ENCODE data around the gene VSIG2. TPM values are rescaled to one million over a fixed set of nuclear protein-coding genes. Genes with fewer than 3 reads are reported as not detected.

VSIG2 gene
- total and polyA plus RNA-seq, 2 donors (not counting 3 experiments of a cell fraction or from before 2014, with no cell fraction given): 1.2 to 7.0 TPM

GRCh38 chr11:124727474-124727873 is 24.6 kb downstream of the VSIG2 start:
- BruUV-seq (replicated peaks): no TSS peak
- H4K20me1 ChIP-seq (replicated peaks; ENCODE audit: control insufficient read depth, extremely low read depth, insufficient read depth, low read length): no peaks in the 10 kb centered on the region
- H3K4me3 ChIP-seq (replicated peaks in 1 of 3; ENCODE audit: insufficient read depth in 1 of 3, low read depth in 1 of 3, low read length in 3 of 3): no peak overlapping the region
- FAIRE-seq (no peak), DNase-seq (ENCODE audit: low read depth, low spot score) (no peak)
- H3K27me3 ChIP-seq (ENCODE audit: control insufficient read depth in 2 of 2, insufficient read depth in 2 of 2, low read length in 2 of 2): no peaks in the 10 kb centered on the region
- H3K9me1 ChIP-seq (replicated peaks; ENCODE audit: control insufficient read depth, extremely low read depth, insufficient read depth, low read length): no peaks in the 10 kb centered on the region
- TF ChIP-seq MAX (IDR thresholded peaks at IDR 0.05; ENCODE audit: insufficient read depth, insufficient read length) (no peak), MYC (IDR thresholded peaks at IDR 0.05; ENCODE audit: low read depth, low read length) (no peak)
- no peak overlapping the region for H3K4me2 ChIP-seq (ENCODE audit: insufficient read depth, low read length)
- intact Hi-C loops (cut with micrococcal nuclease): no loop called here
- ChIA-PET CTCF (interaction anchor here (1.9 kb wide), 1 partner anchor 109 kb away, joined by 5 read pairs; no protein-coding TSS in a partner anchor), POLR2A (no interaction called here)
- H3K36me3 ChIP-seq (ENCODE audit: control insufficient read depth in 2 of 2, extremely low read depth in 1 of 2, insufficient read depth in 2 of 2, low read length in 2 of 2): no peaks in the 10 kb centered on the region
- no peaks in the 10 kb centered on the region for H3K79me2 ChIP-seq (ENCODE audit: control insufficient read depth, insufficient read depth, low read length)
- H3K9ac ChIP-seq (replicated peaks; ENCODE audit: extremely low read depth, insufficient read depth, low read length): no peak overlapping the region
- H2AFZ ChIP-seq (ENCODE audit: low read depth, low read length): no peak overlapping the region
- no peak overlapping the region for H3K27ac ChIP-seq (ENCODE audit: insufficient read depth, low read depth, low read length)
- dilution Hi-C loops (cut with MboI; ENCODE audit: extremely low pct_ligation_motif_present, low sequenced_read_pairs): no loop called here
- peaks cover 24% of the 10 kb centered on the region for H3K4me1 ChIP-seq (ENCODE audit: control insufficient read depth, extremely low read depth, insufficient read depth, low read length)
- H3K9me3 ChIP-seq (replicated peaks; ENCODE audit: control insufficient read depth, insufficient read depth, low read length): no peaks in the 10 kb centered on the region

- peak; percentile 93 for FAIRE-seq
- DNase-seq (ENCODE audit: low read depth, low spot score): peak; percentile 75
- no peak for TF ChIP-seq MAX (IDR thresholded peaks at IDR 0.05; ENCODE audit: insufficient read depth, insufficient read length)
- TF ChIP-seq POLR2AphosphoS5 (IDR thresholded peaks at IDR 0.05; ENCODE audit: insufficient read depth, low read depth, low read length): peak; percentile 49
- TF ChIP-seq FOS (IDR thresholded peaks at IDR 0.05; ENCODE audit: borderline replicate concordance, insufficient read depth, low read length): peak; percentile 90
- TF ChIP-seq POLR2A (IDR thresholded peaks at IDR 0.05; ENCODE audit: low read depth, low read length): peak; percentile 41
- no peak for TF ChIP-seq MYC (IDR thresholded peaks at IDR 0.05; ENCODE audit: low read depth, low read length)
- TF ChIP-seq CTCF (IDR thresholded peaks at IDR 0.05; ENCODE audit: extremely low read depth in 1 of 2, insufficient read depth in 1 of 2, low read depth in 1 of 2, low read length in 2 of 2): no peak
- TF ChIP-seq EZH2 (IDR thresholded peaks at IDR 0.05; ENCODE audit: borderline replicate concordance, low read depth, low read length, severe bottlenecking): no peak
- peak; percentile 55 for TF ChIP-seq GATA2 (IDR thresholded peaks at IDR 0.05; ENCODE audit: insufficient read depth, insufficient read length, low read depth, low read length)
- peak; percentile 76 for TF ChIP-seq JUN (IDR thresholded peaks at IDR 0.05; ENCODE audit: borderline replicate concordance, insufficient read depth, insufficient read length, low read depth)
- Histone ChIP-seq H3K36me3 (ENCODE audit: control insufficient read depth in 2 of 2, extremely low read depth in 1 of 2, insufficient read depth in 2 of 2, low read length in 2 of 2) (no peaks in the 10 kb centered on the region), H3K4me3 (replicated peaks in 1 of 3; ENCODE audit: insufficient read depth in 1 of 3, low read depth in 1 of 3, low read length in 3 of 3) (peak overlapping the region in 1 of 3 experiments; percentile 9), H3K79me2 (ENCODE audit: control insufficient read depth, insufficient read depth, low read length) (no peaks in the 10 kb centered on the region), H3K9ac (replicated peaks; ENCODE audit: extremely low read depth, insufficient read depth, low read length) (peak overlapping the region; percentile 35), H3K27ac (ENCODE audit: insufficient read depth, low read depth, low read length) (peak overlapping the region; percentile 77), H3K4me2 (ENCODE audit: insufficient read depth, low read length) (peak overlapping the region; percentile 65), H3K4me1 (ENCODE audit: control insufficient read depth, extremely low read depth, insufficient read depth, low read length) (peaks cover 24% of the 10 kb centered on the region), H3K27me3 (ENCODE audit: control insufficient read depth in 2 of 2, insufficient read depth in 2 of 2, low read length in 2 of 2) (no peaks in the 10 kb centered on the region), H2AFZ (ENCODE audit: low read depth, low read length) (peak overlapping the region; percentile 36), H4K20me1 (replicated peaks; ENCODE audit: control insufficient read depth, extremely low read depth, insufficient read depth, low read length) (no peaks in the 10 kb centered on the region), H3K9me3 (replicated peaks; ENCODE audit: control insufficient read depth, insufficient read depth, low read length) (no peaks in the 10 kb centered on the region), H3K9me1 (replicated peaks; ENCODE audit: control insufficient read depth, extremely low read depth, insufficient read depth, low read length) (no peaks in the 10 kb centered on the region)
- intact Hi-C loops (cut with micrococcal nuclease): loop anchor here (1.0 to 2.0 kb wide), 3 partner anchors 14 to 53 kb away; partner anchors contain the start of genes NRGN, SIAE and SPA17
- dilution Hi-C loops (cut with MboI; ENCODE audit: extremely low pct_ligation_motif_present, low sequenced_read_pairs): no loop called here
- POLR2A ChIA-PET: no interaction called here
- BruUV-seq (replicated peaks): no TSS peak
- CTCF ChIA-PET: interaction anchor here (0.8 to 3.1 kb wide), 11 partner anchors 8 to 141 kb away, joined by 3 to 15 read pairs (median 5); partner anchors contain the start of genes ESAM, NRGN, SIAE and SPA17
Measured at GRCh38 chr11:124725719-124726105, 26.3 kb downstream of the VSIG2 start.
